Skeletal muscle satellite cell (primary cell): ENCODE measurements around the gene CT45A10. TPM values are rescaled to one million over a fixed set of nuclear protein-coding genes. Genes with fewer than 3 reads are reported as not detected.
"Not testable (repeated sequence)": the region's sequence is repeated elsewhere in the genome, so short reads cannot be mapped to it uniquely, and the experiment has no call there.

Experiments
- H3K27me3 ChIP-seq: 2 replicates; pipeline ENCODE4 v1.7.0; 2013; ENCODE audit warnings: low read length; ENCODE audit not compliant: control insufficient read depth, insufficient read depth
- H3K36me3 ChIP-seq: 2 replicates; pipeline ENCODE4 v1.7.0; 2013; ENCODE audit warnings: mild to moderate bottlenecking, control low read depth, low read length; ENCODE audit not compliant: insufficient read depth
- H3K4me1 ChIP-seq: 2 replicates; pipeline ENCODE4 v1.7.0; 2013; ENCODE audit warnings: low read length; ENCODE audit not compliant: control insufficient read depth, insufficient read depth
- H3K4me2 ChIP-seq: 2 replicates; pipeline ENCODE4 v1.7.0; 2013; ENCODE audit warnings: mild to moderate bottlenecking, low read length
- H3K4me3 ChIP-seq: 2 replicates; pipeline ENCODE4 v1.7.0; 2013; ENCODE audit warnings: low read length
- H3K9ac ChIP-seq: 2 replicates; pipeline ENCODE4 v1.7.0; 2013; ENCODE audit warnings: mild to moderate bottlenecking, low read depth, low read length, moderate library complexity
- H3K9me3 ChIP-seq: replicated peaks from 2 replicates; pipeline ENCODE4 v1.7.0; 2013; ENCODE audit warnings: mild to moderate bottlenecking, control low read depth, low read length
- total RNA-seq: library from RNA; depleted of rRNA; stranded (reverse); fragments of >200 nt; gene quantifications from 2 replicates; pipeline ENCODE4 v1.2.3, GENCODE V29; 2012; rRNA removed

Gene CT45A10
- not detected in 2 replicates for total RNA-seq

GRCh38 chrX:135893294-135893817 is at the start of gene CT45A10, which contains the start of gene SAGE1:
Gene CT45A10, minus strand, starts transcription at chrX:135893444. Its CDS starts 8,100 bp downstream, at chrX:135885344.
Gene SAGE1, plus strand, starts transcription at chrX:135893716. Its CDS starts 2,527 bp downstream, at chrX:135896243.
- Histone ChIP-seq H3K27me3 (no peaks in the 10 kb centered on the region), H3K9ac (no peak within 1 kb of the TSS), H3K36me3 (no peaks in the 10 kb centered on the region), H3K4me1 (no peaks in the 10 kb centered on the region), H3K9me3 (no peaks in the 10 kb centered on the region), H3K4me2 (no peak within 1 kb of the TSS), H3K4me3 (no peak within 1 kb of the TSS)

- H3K27me3 ChIP-seq: peaks cover 16% of the 10 kb centered on the region
- no peaks in the 10 kb centered on the region for H3K36me3 ChIP-seq
- no peak overlapping the region for H3K4me2 ChIP-seq
- no peaks in the 10 kb centered on the region for H3K9me3 ChIP-seq
- H3K4me1 ChIP-seq: no peaks in the 10 kb centered on the region
- H3K4me3 ChIP-seq: no peak overlapping the region
- no peak overlapping the region for H3K9ac ChIP-seq
These were observed 38.6 kb upstream of the CT45A10 start for GRCh38 chrX:135931644-135932487.

GRCh38 chrX:135927897-135928296 is 34.7 kb upstream of the CT45A10 start:
- Histone ChIP-seq H3K4me2 (no peak overlapping the region), H3K27me3 (peaks cover 13% of the 10 kb centered on the region), H3K4me3 (no peak overlapping the region), H3K4me1 (no peaks in the 10 kb centered on the region), H3K9me3 (no peaks in the 10 kb centered on the region), H3K9ac (no peak overlapping the region), H3K36me3 (no peaks in the 10 kb centered on the region)

- H3K4me3 ChIP-seq: no peak overlapping the region
- H3K4me1 ChIP-seq: no peaks in the 10 kb centered on the region
- H3K9ac ChIP-seq: no peak overlapping the region
- no peak overlapping the region for H3K4me2 ChIP-seq
- peaks cover under 1% of the 10 kb centered on the region for H3K27me3 ChIP-seq
- H3K36me3 ChIP-seq: no peaks in the 10 kb centered on the region
- no peaks in the 10 kb centered on the region for H3K9me3 ChIP-seq
These were observed 30.1 kb upstream of the CT45A10 start for GRCh38 chrX:135923353-135923752.

GRCh38 chrX:135920516-135920915 is 27.3 kb upstream of the CT45A10 start:
- not testable (repeated sequence) for H3K4me3 ChIP-seq, H3K4me1 ChIP-seq, H3K27me3 ChIP-seq, H3K4me2 ChIP-seq, H3K36me3 ChIP-seq, H3K9me3 ChIP-seq, H3K9ac ChIP-seq

- Histone ChIP-seq H3K4me3 (no peak overlapping the region), H3K4me1 (no peaks in the 10 kb centered on the region), H3K27me3 (peaks cover 8% of the 10 kb centered on the region), H3K9me3 (no peaks in the 10 kb centered on the region), H3K9ac (no peak overlapping the region), H3K36me3 (no peaks in the 10 kb centered on the region), H3K4me2 (no peak overlapping the region)
These were observed 21.2 kb upstream of the CT45A10 start for GRCh38 chrX:135914404-135914803.

- Histone ChIP-seq H3K4me2 (no peak overlapping the region), H3K27me3 (peaks cover 5% of the 10 kb centered on the region), H3K4me1 (no peaks in the 10 kb centered on the region), H3K36me3 (no peaks in the 10 kb centered on the region), H3K9me3 (no peaks in the 10 kb centered on the region), H3K9ac (no peak overlapping the region), H3K4me3 (no peak overlapping the region)
These were observed 17.0 kb upstream of the CT45A10 start for GRCh38 chrX:135910251-135910650.

GRCh38 chrX:135892781-135893180 is 463 bp downstream of the CT45A10 start:
- Histone ChIP-seq H3K4me2 (no peak overlapping the region), H3K4me3 (no peak overlapping the region), H3K36me3 (no peaks in the 10 kb centered on the region), H3K9ac (no peak overlapping the region), H3K9me3 (no peaks in the 10 kb centered on the region), H3K4me1 (no peaks in the 10 kb centered on the region), H3K27me3 (no peaks in the 10 kb centered on the region)

GRCh38 chrX:135890087-135890585 is 3.1 kb downstream of the CT45A10 start:
- H3K9ac ChIP-seq: no peak overlapping the region
- H3K9me3 ChIP-seq: no peaks in the 10 kb centered on the region
- H3K4me3 ChIP-seq: no peak overlapping the region
- H3K4me2 ChIP-seq: no peak overlapping the region
- no peaks in the 10 kb centered on the region for H3K27me3 ChIP-seq
- no peaks in the 10 kb centered on the region for H3K4me1 ChIP-seq
- no peaks in the 10 kb centered on the region for H3K36me3 ChIP-seq

- not testable (repeated sequence) for H3K9me3 ChIP-seq, H3K27me3 ChIP-seq, H3K36me3 ChIP-seq, H3K4me2 ChIP-seq, H3K4me3 ChIP-seq, H3K4me1 ChIP-seq, H3K9ac ChIP-seq
These were observed 4.3 kb downstream of the CT45A10 start for GRCh38 chrX:135888976-135889375.

GRCh38 chrX:135888230-135888629 is 5.0 kb downstream of the CT45A10 start:
- H3K27me3 ChIP-seq, H3K9me3 ChIP-seq, H3K4me3 ChIP-seq, H3K9ac ChIP-seq, H3K36me3 ChIP-seq, H3K4me1 ChIP-seq, H3K4me2 ChIP-seq: not testable (repeated sequence)

- H3K9me3 ChIP-seq, H3K27me3 ChIP-seq, H3K4me2 ChIP-seq, H3K36me3 ChIP-seq, H3K4me3 ChIP-seq, H3K4me1 ChIP-seq, H3K9ac ChIP-seq: not testable (repeated sequence)
These were observed 10.5 kb downstream of the CT45A10 start for GRCh38 chrX:135882741-135883140.
